K562 (cell line): ENCODE results near the gene ZSCAN12. TPM values are rescaled to one million over a fixed set of nuclear protein-coding genes. Genes with fewer than 3 reads are reported as not detected.

ENCODE experiments used
- ATAC-seq: fragments of 200-7000 bp; cut with Tn5 transposase; 3 replicates; pipeline ENCODE4 v1.9.1; 2020; ENCODE audit warnings: moderate library complexity
- BruUV-seq: library from RNA; stranded (reverse); fragments of 400-500 nt; replicated peaks from 2 replicates; lab custom pipeline; 2021; lab: Mats Ljungman, UMichigan
- CTCF ChIA-PET: fragments of 300-600 bp; formaldehyde crosslinking; extraction: SDS; loops from one replicate; lab custom pipeline; 2021; ENCODE audit warnings: low intra/inter-chr PET ratio; lab: Yijun Ruan, JAX
- POLR2A ChIA-PET: fragments of 300-600, 350-650 bp; sonication (Branson Sonifier 250); formaldehyde crosslinking; extraction: SDS; loops from one replicate; lab custom pipeline; 2021; ENCODE audit warnings: antibody characterized with exemption, inconsistent platforms; lab: Yijun Ruan, JAX
- DNase-seq, 4 experiments: peaks; one replicate each; pipeline versions ENCODE4 v3.0.0 to v3.0.0-alpha.2; 2011 to 2018; ENCODE audit warnings: low spot score in 3 of 4, mixed read lengths in 3 of 4; ENCODE audit errors: extremely low read depth in 1 of 4
- FAIRE-seq: peaks from 2 replicates; lab custom pipeline; 2011; peaks lifted over from hg19 to GRCh38; lab: Jason Lieb, UNC
- H2AFZ ChIP-seq: 2 replicates; pipeline ENCODE4 v1.6.0; 2011; ENCODE audit warnings: low read depth, low read length, control low read depth, inconsistent platforms
- H3K27ac ChIP-seq: fragments of 200-600 bp; 3 replicates; pipeline ENCODE4 v1.8.0; 2011; ENCODE audit warnings: low read depth, mild to moderate bottlenecking, control low read depth, inconsistent platforms, low read length, moderate library complexity, mixed read lengths; ENCODE audit errors: extremely low read depth
- H3K27me3 ChIP-seq, 2 experiments: fragments of 300-600 bp in 1 of 2; 2 replicates in 1 of 2; 3 replicates in 1 of 2; pipeline versions ENCODE4 v1.6.0 to v1.8.0; 2011; ENCODE audit warnings: inconsistent platforms in 2 of 2, low read length in 2 of 2, mild to moderate bottlenecking in 1 of 2, mixed read lengths in 1 of 2, moderate library complexity in 1 of 2; ENCODE audit not compliant: control insufficient read depth in 2 of 2, insufficient read depth in 2 of 2
- H3K36me3 ChIP-seq: fragments of 300-600 bp; 3 replicates; pipeline ENCODE4 v1.8.0; 2011; ENCODE audit warnings: mild to moderate bottlenecking, low read length, inconsistent platforms; ENCODE audit not compliant: control insufficient read depth, insufficient read depth
- H3K4me1 ChIP-seq, 2 experiments: fragments of 200-600 bp in 1 of 2; replicated peaks in 1 of 2; 2 replicates in 1 of 2; 3 replicates in 1 of 2; pipeline versions ENCODE4 v1.5.1 to v1.8.0; 2011; ENCODE audit warnings: inconsistent platforms in 2 of 2, low read length in 2 of 2, mild to moderate bottlenecking in 1 of 2, mixed read lengths in 1 of 2, moderate library complexity in 1 of 2; ENCODE audit not compliant: control insufficient read depth in 2 of 2, insufficient read depth in 2 of 2
- H3K4me2 ChIP-seq: 2 replicates; pipeline ENCODE4 v1.6.1; 2011; ENCODE audit warnings: low read length, control low read depth, inconsistent platforms, mixed read lengths; ENCODE audit not compliant: insufficient read depth
- H3K4me3 ChIP-seq: fragments of 200-600 bp; sonication (generic), shearing (Covaris generic); 2 replicates; pipeline ENCODE4 v1.5.1; 2016; ENCODE audit warnings: control low read depth, inconsistent platforms
- H3K79me2 ChIP-seq: fragments of 200-600 bp; 3 replicates; pipeline ENCODE4 v1.8.0; 2011; ENCODE audit warnings: low read length, inconsistent platforms; ENCODE audit not compliant: control insufficient read depth, insufficient read depth
- H3K9ac ChIP-seq, 2 experiments: 2 replicates each; pipeline versions ENCODE4 v1.6.0 to v1.6.1; 2011; ENCODE audit warnings: low read depth in 2 of 2, low read length in 2 of 2, control low read depth in 1 of 2, inconsistent platforms in 1 of 2, mild to moderate bottlenecking in 1 of 2, mixed read lengths in 1 of 2; ENCODE audit not compliant: insufficient read depth in 1 of 2
- H3K9me1 ChIP-seq: one replicate; pipeline ENCODE4 v1.6.0; 2011; ENCODE audit warnings: inconsistent platforms, mild to moderate bottlenecking, low read length, moderate library complexity; ENCODE audit not compliant: control insufficient read depth, insufficient read depth
- H3K9me3 ChIP-seq: replicated peaks from 2 replicates; pipeline ENCODE4 v1.5.1; 2011; ENCODE audit warnings: low read depth, low read length, inconsistent platforms; ENCODE audit not compliant: control insufficient read depth, insufficient read depth
- H4K20me1 ChIP-seq: replicated peaks from 2 replicates; pipeline ENCODE4 v1.6.1; 2011; ENCODE audit warnings: low read length, inconsistent platforms, mixed read lengths; ENCODE audit not compliant: control insufficient read depth, insufficient read depth
- ARNT ChIP-seq, 2 experiments: fragments of 450-650 bp; IDR thresholded peaks; 2 replicates each; pipeline ENCODE4 v1.6.1; 2016; ENCODE audit warnings: mild to moderate bottlenecking in 1 of 2
- ASH1L ChIP-seq: fragments of 450-650 bp; IDR thresholded peaks from 2 replicates; pipeline ENCODE4 v1.6.1; 2018; ENCODE audit warnings: borderline replicate concordance, mild to moderate bottlenecking, low read depth; ENCODE audit not compliant: partially characterized antibody
- ATF7 ChIP-seq: fragments of 450-650 bp; IDR thresholded peaks from 2 replicates; pipeline ENCODE4 v1.7.1; 2014; ENCODE audit warnings: mild to moderate bottlenecking, moderate library complexity
- BCOR ChIP-seq: fragments of 450-650 bp; IDR thresholded peaks from 2 replicates; pipeline ENCODE4 v1.6.1; 2016
- CBFB ChIP-seq: sonication (generic); formaldehyde crosslinking; IDR thresholded peaks from 2 replicates; pipeline ENCODE4 v1.4.0; 2020; ENCODE audit warnings: mild to moderate bottlenecking, missing genetic modification reagents
- FOXJ2 ChIP-seq: fragments of 200-800 bp; sonication (Bioruptor generic); IDR thresholded peaks from 2 replicates; pipeline ENCODE4 v1.6.1; 2016; ENCODE audit warnings: missing genetic modification characterization, missing compliant biosample characterization
- FOXJ3 ChIP-seq: sonication (generic); formaldehyde crosslinking; IDR thresholded peaks from 2 replicates; pipeline ENCODE4 v1.4.0; 2020; ENCODE audit warnings: mild to moderate bottlenecking, missing genetic modification reagents
- MBD1 ChIP-seq: fragments of 250-450 bp; sonication (Bioruptor Pico); IDR thresholded peaks from 2 replicates; pipeline ENCODE4 v1.8.0; 2022; ENCODE audit warnings: inconsistent platforms
- SETDB1 ChIP-seq: IDR thresholded peaks from one replicate; pipeline ENCODE4 v1.6.1; 2012; ENCODE audit warnings: low read length, control low read depth, inconsistent platforms
- VEZF1 ChIP-seq: fragments of 200-800 bp; sonication (Bioruptor generic); IDR thresholded peaks from 2 replicates; pipeline ENCODE4 v1.6.1; 2017; ENCODE audit warnings: missing genetic modification characterization, missing compliant biosample characterization
- ZNF121 ChIP-seq: sonication (generic); formaldehyde crosslinking; conservative IDR thresholded peaks from 2 replicates; pipeline ENCODE4 v1.8.0; 2022; ENCODE audit warnings: missing genetic modification reagents
- ZNF23 ChIP-seq: fragments of 250-450 bp; sonication (Bioruptor Pico); IDR thresholded peaks from 2 replicates; pipeline ENCODE4 v1.4.0; 2020; ENCODE audit warnings: mild to moderate bottlenecking
- ZNF384 ChIP-seq: IDR thresholded peaks from 2 replicates; pipeline ENCODE4 v1.6.1; 2012; ENCODE audit warnings: low read depth, low read length, improper control_type of control experiment
- WGBS: fragments of 100-300 bp; shearing (Covaris generic); methylation state at CpG from one replicate; pipeline ENCODE4 v1.1.6; 2016; ENCODE audit warnings: low coverage, mixed read lengths; ENCODE audit not compliant: insufficient coverage; ENCODE audit errors: missing lambda C conversion rate; 5-methylcytosine and 5-hydroxymethylcytosine counted together
- in situ Hi-C: fragments of 300-500 bp; cut with MboI; formaldehyde crosslinking; loops from 4 replicates; pipeline ENCODE4 v1.15.0; 2018; ENCODE audit warnings: inconsistent platforms, mixed read lengths
- intact Hi-C: fragments of 100-400 bp; cut with micrococcal nuclease; formaldehyde crosslinking; loops from 2 replicates; pipeline ENCODE4 v1.14.2; 2022
- polyA plus RNA-seq, 8 experiments: library from polyadenylated mRNA; depleted of rRNA in 4 of 8; stranded (reverse) in 5 of 8; unstranded in 3 of 8; fragments of >200 nt; fragmentation: Nextera tagmentation in 2 of 8; fragmentation: Illumina TruSeq in 1 of 8; extraction: Ambion mirVana in 2 of 8; extraction: Trizol in 1 of 8; gene quantifications; 2 replicates each; pipeline versions ENCODE4 v1.2.1 to v1.2.3, GENCODE V29; 2011 to 2014; ENCODE audit warnings: inconsistent platforms in 1 of 8, missing spikeins in 1 of 8
- total RNA-seq, 7 experiments: library from RNA; depleted of rRNA in 6 of 7; stranded (reverse); fragments of >200 nt in 6 of 7; fragmentation: Illumina TruSeq in 2 of 7; extraction: Trizol in 2 of 7; gene quantifications; 2 replicates each; pipeline versions ENCODE4 v1.2.1 to v1.2.3, GENCODE V29; 2011 to 2021; ENCODE audit warnings: low replicate concordance in 1 of 7
- TF ChIP-seq, protein P1 (sequence below): sonication (generic); formaldehyde crosslinking; IDR thresholded peaks from 2 replicates; pipeline ENCODE4 v1.8.0; 2022; ENCODE audit warnings: mild to moderate bottlenecking, missing genetic modification reagents

ZSCAN12 gene
- total and polyA plus RNA-seq, 9 of the 15 experiments (the other 6 are each of a cell fraction or from before 2014, with no cell fraction given), result 2.5 to 19.6 (median 12.5) TPM

GRCh38 chr6:28400122-28400451, 540 bp upstream of the ZSCAN12 start (continued):
- TF ChIP-seq FOXJ3 (CRISPR knock-in tag) (no peak), ATF7 (no peak), ARNT (IDR thresholded peaks at IDR 0.05) (no peak), MBD1 (CRISPR knock-in tag) (no peak)

GRCh38 chr6:28395918-28396317, 3.6 kb downstream of the ZSCAN12 start:
- Histone ChIP-seq H4K20me1 (no peaks in the 10 kb centered on the region), H3K4me1 (peaks cover 13 to 24% of the 10 kb centered on the region in 2 experiments), H2AFZ (no peak overlapping the region), H3K9me1 (no peaks in the 10 kb centered on the region), H3K79me2 (peaks cover 88% of the 10 kb centered on the region), H3K4me2 (peak overlapping the region; percentile 90), H3K9ac (peak overlapping the region in 1 of 2 experiments; percentile 8; a peak in 1 of 4 replicates), H3K36me3 (peaks cover 72% of the 10 kb centered on the region), H3K27ac (no peak overlapping the region), H3K27me3 (no peaks in the 10 kb centered on the region), H3K4me3 (peak overlapping the region; percentile 61; the same call in 1 of the 2 replicates), H3K9me3 (no peaks in the 10 kb centered on the region; the same call in 1 of the 2 replicates)
- in situ Hi-C loops, result no loop called here
- intact Hi-C loops, result loop anchor here (2.0 kb wide), 1 partner anchor 289 kb away; no protein-coding TSS in a partner anchor
- no peak for ATAC-seq
- no TSS peak for BruUV-seq
- TF ChIP-seq FOXJ2 (tag) (0 out of 2 replicates have a peak, but pooled peaks have one; percentile 5), BCOR (peak; percentile 75; the same call in 1 of the 2 replicates), SETDB1 (no peak), ASH1L (no peak), VEZF1 (CRISPR knock-in tag) (no peak), CBFB (CRISPR knock-in tag) (no peak), ZNF121 (CRISPR knock-in tag) (peak; percentile 98), ZNF384 (0 out of 2 replicates have a peak, but pooled peaks have one; percentile 23), ZNF23 (CRISPR knock-in tag) (no peak)
- TF ChIP-seq, protein P1, sequence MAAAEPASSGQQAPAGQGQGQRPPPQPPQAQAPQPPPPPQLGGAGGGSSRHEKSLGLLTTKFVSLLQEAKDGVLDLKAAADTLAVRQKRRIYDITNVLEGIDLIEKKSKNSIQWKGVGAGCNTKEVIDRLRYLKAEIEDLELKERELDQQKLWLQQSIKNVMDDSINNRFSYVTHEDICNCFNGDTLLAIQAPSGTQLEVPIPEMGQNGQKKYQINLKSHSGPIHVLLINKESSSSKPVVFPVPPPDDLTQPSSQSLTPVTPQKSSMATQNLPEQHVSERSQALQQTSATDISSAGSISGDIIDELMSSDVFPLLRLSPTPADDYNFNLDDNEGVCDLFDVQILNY (CRISPR knock-in tag), result no peak
- no peak for DNase-seq
- WGBS, result 81% methylated on average over 4 of the region's 4 CpGs
- POLR2A ChIA-PET, result interaction anchor here (0.5 to 1.1 kb wide), 3 partner anchors 78 to 186 kb away, joined by 3 read pairs; no protein-coding TSS in a partner anchor
- CTCF ChIA-PET, result interaction anchor here (0.7 kb wide), 1 partner anchor 295 kb away, joined by 3 read pairs; no protein-coding TSS in a partner anchor
- no peak for FAIRE-seq
